Sigmoid colon (tissue), 7 donors: ENCODE measurements around the gene GRIK4. TPM values are rescaled to one million over a fixed set of nuclear protein-coding genes. Genes with fewer than 3 reads are reported as not detected.

Source experiments
- DNase-seq: peaks from one replicate; pipeline ENCODE4 v3.0.0-alpha.2; 2019
- H3K27ac ChIP-seq, 4 donors: fragments of 200-600 bp; sonication (generic); one replicate each; pipeline ENCODE4 v1.5.1; 2016 to 2019; ENCODE audit warnings: mild to moderate bottlenecking in 1 of 4
- H3K27me3 ChIP-seq, 3 donors: fragments of 200-600 bp; sonication (generic); one replicate each; pipeline ENCODE4 v1.5.1; 2019; ENCODE audit warnings: mild to moderate bottlenecking in 1 of 3
- H3K36me3 ChIP-seq, 4 donors: fragments of 200-600 bp; sonication (generic); one replicate each; pipeline ENCODE4 v1.5.1; 2016 to 2019
- H3K4me1 ChIP-seq, 4 donors: fragments of 200-600 bp; sonication (generic); one replicate each; pipeline ENCODE4 v1.5.1; 2017 to 2019
- H3K4me3 ChIP-seq, 4 donors: fragments of 200-600 bp; sonication (generic); one replicate each; pipeline ENCODE4 v1.5.1; 2017 to 2019; ENCODE audit warnings: mild to moderate bottlenecking in 2 of 4, moderate library complexity in 1 of 4
- H3K9me3 ChIP-seq, 4 donors: fragments of 200-600 bp in 3 of 4; sonication (generic) in 3 of 4; one replicate each; pipeline versions ENCODE4 v1.5.1 to v1.6.1; 2013 to 2019
- CTCF ChIP-seq, 4 experiments: fragments of 450-650 bp in 3 of 4; fragments of 200-600 bp in 1 of 4; IDR thresholded peaks; one replicate each; pipeline ENCODE4 v1.5.1; 2016 to 2019; ENCODE audit warnings: antibody characterized with exemption in 4 of 4, mild to moderate bottlenecking in 3 of 4, moderate library complexity in 2 of 4
- EP300 ChIP-seq, 4 donors: sonication (generic); formaldehyde crosslinking; IDR thresholded peaks; one replicate each; pipeline ENCODE4 v1.6.1; 2017; ENCODE audit warnings: antibody characterized with exemption in 4 of 4
- POLR2A ChIP-seq, 2 donors: fragments of 450-650 bp; IDR thresholded peaks; one replicate each; pipeline ENCODE4 v1.6.1; 2016; ENCODE audit warnings: antibody characterized with exemption in 2 of 2, mild to moderate bottlenecking in 2 of 2, moderate library complexity in 2 of 2
- POLR2AphosphoS5 ChIP-seq, 4 donors: sonication (generic); formaldehyde crosslinking; IDR thresholded peaks; one replicate each; pipeline ENCODE4 v1.6.1; 2017; ENCODE audit warnings: antibody characterized with exemption in 4 of 4
- WGBS, 2 donors: extraction: QIAGEN DNeasy Blood & Tissue Kit; methylation state at CpG; one replicate each; pipeline ENCODE4 v1.1.7; 2013; 5-methylcytosine and 5-hydroxymethylcytosine counted together
- intact Hi-C: fragments of 100-400 bp; cut with DNase I; formaldehyde crosslinking; loops from one replicate; pipeline ENCODE4 v1.15.1; 2023
- polyA plus RNA-seq, 3 donors: library from polyadenylated mRNA; stranded (reverse); fragments of 200-250 nt; gene quantifications; one replicate each; pipeline ENCODE4 v1.2.3, GENCODE V29; 2013
- total RNA-seq, 4 donors: library from RNA; depleted of rRNA; stranded (reverse); fragments of >200 nt; gene quantifications; one replicate each; pipeline ENCODE4 v1.1.0, GENCODE V29; 2016
- donor health status: healthy with polysubstance abuse.
- donor health status: Bipolar disorder and iron deficiency.
- donor health status: healthy.

GRIK4 gene
- total and polyA plus RNA-seq, 7 donors = 0.10 to 0.36 (median 0.27) TPM; not detected in 4

DNA sequence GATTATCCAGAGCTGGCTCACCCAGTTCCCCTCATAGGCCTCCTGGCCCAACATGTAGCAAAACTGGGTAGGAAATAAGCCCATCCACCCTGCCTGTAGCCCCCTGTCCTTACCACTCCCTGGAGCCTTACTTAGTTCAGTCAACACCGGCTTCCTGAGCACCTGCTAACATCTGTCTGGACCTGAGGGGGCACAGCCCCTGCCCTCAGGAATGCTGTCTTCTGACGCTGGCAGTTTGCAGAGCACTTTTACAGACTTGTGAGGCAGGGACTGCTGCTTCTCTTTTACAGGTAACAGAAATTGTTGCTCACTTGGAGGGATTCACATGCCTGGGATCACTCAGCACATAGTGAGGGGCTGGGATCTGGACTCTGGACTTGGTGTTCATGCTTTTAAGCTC, 360.4 kb downstream of the GRIK4 start:
- Histone ChIP-seq H3K27ac (no peak overlapping the region), H3K4me3 (no peak overlapping the region), H3K27me3 (peaks cover 0 to under 1% (median 0%) of the 10 kb centered on the region in 3 donors), H3K4me1 (no peaks in the 10 kb centered on the region), H3K36me3 (no peaks in the 10 kb centered on the region), H3K9me3 (no peaks in the 10 kb centered on the region)
- intact Hi-C loops = no loop called here
- WGBS, 2 donors = 49 to 50% methylated on average over 2 of the region's 2 CpGs
- no peak for DNase-seq
- TF ChIP-seq CTCF (IDR thresholded peaks at IDR 0.05) (no peak), POLR2A (IDR thresholded peaks at IDR 0.05) (no peak), POLR2AphosphoS5 (IDR thresholded peaks at IDR 0.05) (no peak), EP300 (IDR thresholded peaks at IDR 0.05) (no peak)

DNA sequence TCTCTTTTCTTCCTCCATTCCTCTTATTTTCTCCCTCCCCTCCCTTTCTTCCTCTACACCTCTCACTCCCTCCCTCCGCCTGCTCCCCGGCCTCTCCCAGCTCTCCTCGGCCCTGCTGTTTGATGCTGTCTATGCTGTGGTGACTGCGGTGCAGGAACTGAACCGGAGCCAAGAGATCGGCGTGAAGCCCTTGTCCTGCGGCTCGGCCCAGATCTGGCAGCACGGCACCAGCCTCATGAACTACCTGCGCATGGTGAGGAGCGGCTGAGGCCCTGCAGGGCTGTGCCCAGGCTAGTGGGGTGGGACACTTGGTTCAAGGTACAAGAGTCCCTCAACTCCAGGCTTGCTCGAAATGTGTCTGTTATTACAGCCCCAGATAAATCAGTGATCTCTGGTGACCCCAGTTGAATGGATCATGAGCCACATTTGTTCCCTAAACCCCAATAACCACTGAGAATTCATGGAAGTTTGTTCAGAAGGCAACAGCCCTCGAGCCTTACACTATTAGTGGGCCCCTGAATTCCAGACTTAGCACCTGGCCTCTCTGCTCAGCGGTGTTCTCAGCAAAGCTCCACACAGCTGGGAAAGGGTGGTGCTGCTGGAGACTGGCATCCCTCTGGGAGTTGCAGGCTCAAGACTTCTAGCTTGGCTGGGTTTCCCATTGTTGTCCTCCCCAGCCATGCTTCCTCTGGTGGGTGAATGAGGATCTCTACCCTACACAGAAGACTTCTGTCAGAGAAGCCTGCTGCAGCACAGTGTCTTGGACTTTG, 362.6 kb downstream of the GRIK4 start:
- no peak overlapping the region for H3K27ac ChIP-seq
- H3K4me3 ChIP-seq = no peak overlapping the region
- DNase-seq = no peak
- WGBS, 2 donors = 88 to 89% methylated on average over 15 of the region's 15 CpGs
- H3K4me1 ChIP-seq = no peaks in the 10 kb centered on the region
- intact Hi-C loops = no loop called here
- H3K27me3 ChIP-seq = no peaks in the 10 kb centered on the region
- TF ChIP-seq EP300 (IDR thresholded peaks at IDR 0.05) = no peak
- TF ChIP-seq POLR2A (IDR thresholded peaks at IDR 0.05) = no peak
- TF ChIP-seq CTCF (IDR thresholded peaks at IDR 0.05) = no peak
- TF ChIP-seq POLR2AphosphoS5 (IDR thresholded peaks at IDR 0.05) = no peak
- no peaks in the 10 kb centered on the region for H3K9me3 ChIP-seq
- no peaks in the 10 kb centered on the region for H3K36me3 ChIP-seq

- no peak overlapping the region for H3K4me3 ChIP-seq
- H3K27me3 ChIP-seq = no peaks in the 10 kb centered on the region
- no peaks in the 10 kb centered on the region for H3K36me3 ChIP-seq
- H3K4me1 ChIP-seq = no peaks in the 10 kb centered on the region
- TF ChIP-seq EP300 (IDR thresholded peaks at IDR 0.05) (no peak), POLR2A (IDR thresholded peaks at IDR 0.05) (no peak), CTCF (IDR thresholded peaks at IDR 0.05) (no peak), POLR2AphosphoS5 (IDR thresholded peaks at IDR 0.05) (no peak)
- no peak for DNase-seq
- 91 to 93% methylated on average over 1 of the region's 1 CpG for WGBS, 2 donors
- intact Hi-C loops = no loop called here
- no peaks in the 10 kb centered on the region for H3K9me3 ChIP-seq
- H3K27ac ChIP-seq = no peak overlapping the region
Observed at GRCh38 chr11:120875986-120876385, 364.4 kb downstream of the GRIK4 start.

GRCh38 chr11:120877746-120878365, 366.3 kb downstream of the GRIK4 start:
- Histone ChIP-seq H3K4me3 (no peak overlapping the region), H3K27me3 (no peaks in the 10 kb centered on the region), H3K27ac (no peak overlapping the region), H3K4me1 (no peaks in the 10 kb centered on the region), H3K9me3 (no peaks in the 10 kb centered on the region), H3K36me3 (no peaks in the 10 kb centered on the region)
- no peak for TF ChIP-seq POLR2AphosphoS5 (IDR thresholded peaks at IDR 0.05)
- no peak for TF ChIP-seq CTCF (IDR thresholded peaks at IDR 0.05)
- no peak for TF ChIP-seq POLR2A (IDR thresholded peaks at IDR 0.05)
- no peak for TF ChIP-seq EP300 (IDR thresholded peaks at IDR 0.05)
- 81 to 85% methylated on average over 10 of the region's 10 CpGs for WGBS, 2 donors
- intact Hi-C loops = no loop called here
- no peak for DNase-seq
